Measurements from ENCODE around the gene BUD31.

Gene BUD31

DNA sequence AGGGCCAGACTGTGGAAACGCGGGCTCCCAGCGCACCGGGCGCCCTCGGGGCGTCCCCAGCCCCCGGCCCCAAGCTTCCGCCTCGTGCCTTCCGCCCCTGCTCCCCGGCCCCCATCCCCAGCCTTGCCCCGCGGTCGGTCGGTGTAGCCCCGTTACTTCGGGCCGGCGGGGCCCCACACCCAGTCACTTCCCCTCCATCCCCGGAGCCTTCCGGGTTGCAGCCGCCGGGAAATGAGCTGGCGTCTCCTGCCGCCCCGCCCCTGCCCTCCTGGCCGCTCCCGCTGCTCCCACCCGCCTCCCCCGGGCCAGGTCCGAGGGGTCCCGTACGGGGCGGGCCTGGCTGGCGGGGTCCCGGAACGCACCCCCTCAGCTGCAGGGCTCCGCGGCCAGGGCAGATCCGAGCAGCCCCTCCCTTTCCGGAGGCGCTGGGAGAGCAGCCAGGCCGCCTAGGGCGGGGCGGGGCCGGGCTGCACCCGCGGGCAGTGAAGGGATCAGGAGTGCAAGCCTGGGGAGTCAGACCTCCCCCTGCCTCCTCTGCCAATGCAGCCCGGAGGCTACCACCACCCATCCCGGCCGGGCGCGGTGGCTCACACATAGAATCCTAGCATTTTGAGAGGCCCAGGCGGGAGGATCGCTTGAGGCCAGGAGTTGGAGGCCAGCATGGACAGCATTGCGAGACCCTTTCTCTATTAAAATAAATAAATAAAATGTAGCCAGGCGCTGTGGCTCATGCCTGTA lies 33.5 kb upstream of the BUD31 start (continued):
- TF ChIP-seq, protein P1, sequence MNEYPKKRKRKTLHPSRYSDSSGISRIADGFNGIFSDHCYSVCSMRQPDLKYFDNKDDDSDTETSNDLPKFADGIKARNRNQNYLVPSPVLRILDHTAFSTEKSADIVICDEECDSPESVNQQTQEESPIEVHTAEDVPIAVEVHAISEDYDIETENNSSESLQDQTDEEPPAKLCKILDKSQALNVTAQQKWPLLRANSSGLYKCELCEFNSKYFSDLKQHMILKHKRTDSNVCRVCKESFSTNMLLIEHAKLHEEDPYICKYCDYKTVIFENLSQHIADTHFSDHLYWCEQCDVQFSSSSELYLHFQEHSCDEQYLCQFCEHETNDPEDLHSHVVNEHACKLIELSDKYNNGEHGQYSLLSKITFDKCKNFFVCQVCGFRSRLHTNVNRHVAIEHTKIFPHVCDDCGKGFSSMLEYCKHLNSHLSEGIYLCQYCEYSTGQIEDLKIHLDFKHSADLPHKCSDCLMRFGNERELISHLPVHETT (tag by site-specific recombination; IDR thresholded peaks at IDR 0.05): no peak
- TF ChIP-seq ZNF146 (tag by site-specific recombination; IDR thresholded peaks at IDR 0.05) (no peak), ZNF157 (tag by site-specific recombination; IDR thresholded peaks at IDR 0.05) (no peak), ZNF341 (tag by site-specific recombination; IDR thresholded peaks at IDR 0.05; ENCODE audit: low read depth) (peak; percentile 78), ZNF48 (tag by site-specific recombination; IDR thresholded peaks at IDR 0.05) (no peak), ZNF214 (tag by site-specific recombination; IDR thresholded peaks at IDR 0.05; ENCODE audit: borderline replicate concordance) (no peak), ZSCAN30 (tag by site-specific recombination; IDR thresholded peaks at IDR 0.05) (peak; percentile 71; the same call in 1 of the 2 replicates), ZIC2 (tag by site-specific recombination; IDR thresholded peaks at IDR 0.05) (peak; percentile 53; the same call in 1 of the 2 replicates), IKZF3 (tag by site-specific recombination; IDR thresholded peaks at IDR 0.05) (peak; percentile 75), ZNF23 (tag by site-specific recombination; IDR thresholded peaks at IDR 0.05; ENCODE audit: borderline replicate concordance) (no peak), SP3 (tag by site-specific recombination; IDR thresholded peaks at IDR 0.05) (peak; percentile 64; the same call in 1 of the 2 replicates), ZNF701 (tag by site-specific recombination; IDR thresholded peaks at IDR 0.05) (no peak), ZNF404 (tag by site-specific recombination; IDR thresholded peaks at IDR 0.05) (no peak), KLF9 (tag by site-specific recombination; IDR thresholded peaks at IDR 0.05; ENCODE audit: low read depth) (peak; percentile 76), ZNF202 (tag by site-specific recombination; IDR thresholded peaks at IDR 0.05; ENCODE audit: borderline replicate concordance) (no peak), ZNF302 (tag by site-specific recombination; IDR thresholded peaks at IDR 0.05; ENCODE audit: low read depth) (no peak), ZNF473 (tag by site-specific recombination; IDR thresholded peaks at IDR 0.05) (no peak), ZBTB1 (tag by site-specific recombination; IDR thresholded peaks at IDR 0.05) (no peak), ZNF416 (tag by site-specific recombination; IDR thresholded peaks at IDR 0.05) (no peak)
- TF ChIP-seq, protein P2, sequence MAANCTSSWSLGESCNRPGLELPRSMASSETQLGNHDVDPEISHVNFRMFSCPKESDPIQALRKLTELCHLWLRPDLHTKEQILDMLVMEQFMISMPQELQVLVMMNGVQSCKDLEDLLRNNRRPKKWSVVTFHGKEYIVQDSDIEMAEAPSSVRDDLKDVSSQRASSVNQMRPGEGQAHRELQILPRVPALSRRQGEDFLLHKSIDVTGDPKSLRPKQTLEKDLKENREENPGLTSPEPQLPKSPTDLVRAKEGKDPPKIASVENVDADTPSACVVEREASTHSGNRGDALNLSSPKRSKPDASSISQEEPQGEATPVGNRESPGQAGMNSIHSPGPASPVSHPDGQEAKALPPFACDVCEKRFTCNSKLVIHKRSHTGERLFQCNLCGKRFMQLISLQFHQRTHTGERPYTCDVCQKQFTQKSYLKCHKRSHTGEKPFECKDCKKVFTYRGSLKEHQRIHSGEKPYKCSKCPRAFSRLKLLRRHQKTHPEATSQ (tag by site-specific recombination; IDR thresholded peaks at IDR 0.05): no peak
- TF ChIP-seq, protein P3, sequence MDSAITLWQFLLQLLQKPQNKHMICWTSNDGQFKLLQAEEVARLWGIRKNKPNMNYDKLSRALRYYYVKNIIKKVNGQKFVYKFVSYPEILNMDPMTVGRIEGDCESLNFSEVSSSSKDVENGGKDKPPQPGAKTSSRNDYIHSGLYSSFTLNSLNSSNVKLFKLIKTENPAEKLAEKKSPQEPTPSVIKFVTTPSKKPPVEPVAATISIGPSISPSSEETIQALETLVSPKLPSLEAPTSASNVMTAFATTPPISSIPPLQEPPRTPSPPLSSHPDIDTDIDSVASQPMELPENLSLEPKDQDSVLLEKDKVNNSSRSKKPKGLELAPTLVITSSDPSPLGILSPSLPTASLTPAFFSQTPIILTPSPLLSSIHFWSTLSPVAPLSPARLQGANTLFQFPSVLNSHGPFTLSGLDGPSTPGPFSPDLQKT (IDR thresholded peaks at IDR 0.05; ENCODE audit: borderline replicate concordance, low read depth, low read length): no peak
- TF ChIP-seq, protein P4, sequence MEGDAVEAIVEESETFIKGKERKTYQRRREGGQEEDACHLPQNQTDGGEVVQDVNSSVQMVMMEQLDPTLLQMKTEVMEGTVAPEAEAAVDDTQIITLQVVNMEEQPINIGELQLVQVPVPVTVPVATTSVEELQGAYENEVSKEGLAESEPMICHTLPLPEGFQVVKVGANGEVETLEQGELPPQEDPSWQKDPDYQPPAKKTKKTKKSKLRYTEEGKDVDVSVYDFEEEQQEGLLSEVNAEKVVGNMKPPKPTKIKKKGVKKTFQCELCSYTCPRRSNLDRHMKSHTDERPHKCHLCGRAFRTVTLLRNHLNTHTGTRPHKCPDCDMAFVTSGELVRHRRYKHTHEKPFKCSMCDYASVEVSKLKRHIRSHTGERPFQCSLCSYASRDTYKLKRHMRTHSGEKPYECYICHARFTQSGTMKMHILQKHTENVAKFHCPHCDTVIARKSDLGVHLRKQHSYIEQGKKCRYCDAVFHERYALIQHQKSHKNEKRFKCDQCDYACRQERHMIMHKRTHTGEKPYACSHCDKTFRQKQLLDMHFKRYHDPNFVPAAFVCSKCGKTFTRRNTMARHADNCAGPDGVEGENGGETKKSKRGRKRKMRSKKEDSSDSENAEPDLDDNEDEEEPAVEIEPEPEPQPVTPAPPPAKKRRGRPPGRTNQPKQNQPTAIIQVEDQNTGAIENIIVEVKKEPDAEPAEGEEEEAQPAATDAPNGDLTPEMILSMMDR (tag by site-specific recombination; IDR thresholded peaks at IDR 0.05): no peak
- TF ChIP-seq, protein P5, sequence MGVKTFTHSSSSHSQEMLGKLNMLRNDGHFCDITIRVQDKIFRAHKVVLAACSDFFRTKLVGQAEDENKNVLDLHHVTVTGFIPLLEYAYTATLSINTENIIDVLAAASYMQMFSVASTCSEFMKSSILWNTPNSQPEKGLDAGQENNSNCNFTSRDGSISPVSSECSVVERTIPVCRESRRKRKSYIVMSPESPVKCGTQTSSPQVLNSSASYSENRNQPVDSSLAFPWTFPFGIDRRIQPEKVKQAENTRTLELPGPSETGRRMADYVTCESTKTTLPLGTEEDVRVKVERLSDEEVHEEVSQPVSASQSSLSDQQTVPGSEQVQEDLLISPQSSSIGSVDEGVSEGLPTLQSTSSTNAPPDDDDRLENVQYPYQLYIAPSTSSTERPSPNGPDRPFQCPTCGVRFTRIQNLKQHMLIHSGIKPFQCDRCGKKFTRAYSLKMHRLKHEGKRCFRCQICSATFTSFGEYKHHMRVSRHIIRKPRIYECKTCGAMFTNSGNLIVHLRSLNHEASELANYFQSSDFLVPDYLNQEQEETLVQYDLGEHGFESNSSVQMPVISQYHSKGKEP (tag by site-specific recombination; IDR thresholded peaks at IDR 0.05): no peak
- TF ChIP-seq, protein P6, sequence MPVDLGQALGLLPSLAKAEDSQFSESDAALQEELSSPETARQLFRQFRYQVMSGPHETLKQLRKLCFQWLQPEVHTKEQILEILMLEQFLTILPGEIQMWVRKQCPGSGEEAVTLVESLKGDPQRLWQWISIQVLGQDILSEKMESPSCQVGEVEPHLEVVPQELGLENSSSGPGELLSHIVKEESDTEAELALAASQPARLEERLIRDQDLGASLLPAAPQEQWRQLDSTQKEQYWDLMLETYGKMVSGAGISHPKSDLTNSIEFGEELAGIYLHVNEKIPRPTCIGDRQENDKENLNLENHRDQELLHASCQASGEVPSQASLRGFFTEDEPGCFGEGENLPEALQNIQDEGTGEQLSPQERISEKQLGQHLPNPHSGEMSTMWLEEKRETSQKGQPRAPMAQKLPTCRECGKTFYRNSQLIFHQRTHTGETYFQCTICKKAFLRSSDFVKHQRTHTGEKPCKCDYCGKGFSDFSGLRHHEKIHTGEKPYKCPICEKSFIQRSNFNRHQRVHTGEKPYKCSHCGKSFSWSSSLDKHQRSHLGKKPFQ (tag by site-specific recombination; IDR thresholded peaks at IDR 0.05): no peak
- TF ChIP-seq, protein P7, sequence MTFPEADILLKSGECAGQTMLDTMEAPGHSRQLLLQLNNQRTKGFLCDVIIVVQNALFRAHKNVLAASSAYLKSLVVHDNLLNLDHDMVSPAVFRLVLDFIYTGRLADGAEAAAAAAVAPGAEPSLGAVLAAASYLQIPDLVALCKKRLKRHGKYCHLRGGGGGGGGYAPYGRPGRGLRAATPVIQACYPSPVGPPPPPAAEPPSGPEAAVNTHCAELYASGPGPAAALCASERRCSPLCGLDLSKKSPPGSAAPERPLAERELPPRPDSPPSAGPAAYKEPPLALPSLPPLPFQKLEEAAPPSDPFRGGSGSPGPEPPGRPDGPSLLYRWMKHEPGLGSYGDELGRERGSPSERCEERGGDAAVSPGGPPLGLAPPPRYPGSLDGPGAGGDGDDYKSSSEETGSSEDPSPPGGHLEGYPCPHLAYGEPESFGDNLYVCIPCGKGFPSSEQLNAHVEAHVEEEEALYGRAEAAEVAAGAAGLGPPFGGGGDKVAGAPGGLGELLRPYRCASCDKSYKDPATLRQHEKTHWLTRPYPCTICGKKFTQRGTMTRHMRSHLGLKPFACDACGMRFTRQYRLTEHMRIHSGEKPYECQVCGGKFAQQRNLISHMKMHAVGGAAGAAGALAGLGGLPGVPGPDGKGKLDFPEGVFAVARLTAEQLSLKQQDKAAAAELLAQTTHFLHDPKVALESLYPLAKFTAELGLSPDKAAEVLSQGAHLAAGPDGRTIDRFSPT (tag by site-specific recombination; IDR thresholded peaks at IDR 0.05): peak; percentile 75
- TF ChIP-seq, protein P8, sequence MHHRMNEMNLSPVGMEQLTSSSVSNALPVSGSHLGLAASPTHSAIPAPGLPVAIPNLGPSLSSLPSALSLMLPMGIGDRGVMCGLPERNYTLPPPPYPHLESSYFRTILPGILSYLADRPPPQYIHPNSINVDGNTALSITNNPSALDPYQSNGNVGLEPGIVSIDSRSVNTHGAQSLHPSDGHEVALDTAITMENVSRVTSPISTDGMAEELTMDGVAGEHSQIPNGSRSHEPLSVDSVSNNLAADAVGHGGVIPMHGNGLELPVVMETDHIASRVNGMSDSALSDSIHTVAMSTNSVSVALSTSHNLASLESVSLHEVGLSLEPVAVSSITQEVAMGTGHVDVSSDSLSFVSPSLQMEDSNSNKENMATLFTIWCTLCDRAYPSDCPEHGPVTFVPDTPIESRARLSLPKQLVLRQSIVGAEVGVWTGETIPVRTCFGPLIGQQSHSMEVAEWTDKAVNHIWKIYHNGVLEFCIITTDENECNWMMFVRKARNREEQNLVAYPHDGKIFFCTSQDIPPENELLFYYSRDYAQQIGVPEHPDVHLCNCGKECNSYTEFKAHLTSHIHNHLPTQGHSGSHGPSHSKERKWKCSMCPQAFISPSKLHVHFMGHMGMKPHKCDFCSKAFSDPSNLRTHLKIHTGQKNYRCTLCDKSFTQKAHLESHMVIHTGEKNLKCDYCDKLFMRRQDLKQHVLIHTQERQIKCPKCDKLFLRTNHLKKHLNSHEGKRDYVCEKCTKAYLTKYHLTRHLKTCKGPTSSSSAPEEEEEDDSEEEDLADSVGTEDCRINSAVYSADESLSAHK (tag by site-specific recombination; IDR thresholded peaks at IDR 0.05): no peak

Measured in HEK293 (cell line).